ENCODE results near the gene SLC34A1.

Gene SLC34A1

DNA sequence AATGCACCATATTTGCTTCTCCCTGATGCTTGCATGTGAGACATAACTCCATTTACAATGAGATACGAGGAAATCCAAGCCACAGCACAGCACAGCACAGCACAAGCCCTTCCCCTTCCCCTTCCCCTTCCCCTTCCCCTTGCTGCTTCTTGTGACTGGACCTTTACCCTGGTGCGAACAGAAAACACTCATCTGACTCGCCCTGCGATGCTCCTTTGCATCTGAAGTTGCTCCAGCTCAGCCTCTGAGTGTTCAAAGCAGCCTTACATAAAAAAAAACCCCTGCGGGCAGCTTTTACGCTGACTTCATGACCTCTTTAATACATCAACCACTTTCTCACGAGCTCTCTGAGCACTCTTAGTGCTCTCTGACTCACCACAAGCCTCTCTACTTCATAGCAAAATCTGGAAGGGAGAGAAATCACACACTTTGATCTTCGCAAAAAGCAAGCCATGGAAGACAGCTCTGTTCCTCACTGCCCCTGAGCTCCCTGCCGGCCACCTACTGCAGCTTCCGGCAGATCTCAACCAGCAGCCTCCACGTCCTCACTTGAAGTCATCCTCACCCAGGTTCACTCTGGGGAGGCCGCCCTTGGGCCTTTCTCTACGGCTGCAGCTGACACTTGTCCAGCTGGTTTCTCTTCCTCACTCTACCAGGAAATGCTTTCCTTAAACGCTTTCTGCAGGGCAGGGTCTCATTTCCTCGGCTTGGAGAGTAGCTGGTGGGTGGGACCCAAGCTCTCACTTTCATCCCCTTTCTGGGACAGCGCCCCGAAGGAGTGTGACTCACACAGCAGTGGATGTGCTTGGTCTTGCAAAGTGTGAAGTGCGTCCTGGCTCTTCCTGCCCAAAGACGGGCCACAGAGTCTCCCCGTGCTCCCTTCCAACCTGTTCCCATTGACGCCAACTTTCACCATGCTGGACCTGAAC is 5.3 kb downstream of the SLC34A1 start:
- DNase-seq: no peak

DNA sequence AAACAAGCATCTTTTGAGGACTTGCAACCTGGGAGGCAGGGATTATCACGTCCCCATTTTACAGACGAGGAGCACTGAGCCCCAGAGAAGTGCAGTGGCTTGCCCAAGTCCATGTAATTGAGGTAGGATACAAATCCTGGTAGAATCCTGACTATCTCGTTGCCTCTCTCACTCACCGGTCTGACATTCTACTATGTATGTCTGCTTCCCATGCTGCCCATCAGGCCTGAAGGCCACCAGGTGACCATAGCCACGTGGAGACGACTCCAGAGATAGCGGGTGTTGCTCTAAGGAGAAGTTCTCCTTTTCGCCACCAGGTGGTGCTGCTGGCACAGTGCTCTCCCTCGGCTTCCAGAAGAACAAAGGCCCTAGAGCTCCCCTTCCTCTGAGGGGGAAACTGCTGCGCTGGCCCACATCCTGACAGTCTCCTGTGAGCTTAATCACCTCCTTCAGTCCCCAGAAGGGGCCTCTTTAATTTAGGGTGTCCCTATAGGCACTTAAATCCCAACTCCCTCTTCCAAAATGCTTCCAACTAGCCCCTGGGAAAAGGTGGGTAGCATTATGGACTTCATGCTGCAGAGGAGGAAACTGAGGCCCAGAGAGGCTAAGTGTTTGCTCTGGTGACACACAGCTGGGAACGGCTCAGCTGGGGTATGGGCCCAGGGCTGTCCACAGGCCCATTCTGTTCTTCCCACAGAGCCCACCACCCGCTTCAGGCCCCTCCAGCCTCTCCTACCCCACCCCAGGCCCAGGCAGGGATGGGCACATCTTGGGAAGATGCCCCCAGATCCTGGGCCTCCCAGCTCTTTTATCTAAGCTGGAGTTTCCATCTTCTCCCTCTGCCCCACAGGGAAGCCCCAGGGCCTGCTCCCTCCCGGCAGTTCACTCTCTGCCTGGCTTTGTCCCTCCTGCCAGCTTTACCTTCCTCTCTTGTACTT is 6.4 kb downstream of the SLC34A1 start:
- peak; percentile 92 for DNase-seq

DNA sequence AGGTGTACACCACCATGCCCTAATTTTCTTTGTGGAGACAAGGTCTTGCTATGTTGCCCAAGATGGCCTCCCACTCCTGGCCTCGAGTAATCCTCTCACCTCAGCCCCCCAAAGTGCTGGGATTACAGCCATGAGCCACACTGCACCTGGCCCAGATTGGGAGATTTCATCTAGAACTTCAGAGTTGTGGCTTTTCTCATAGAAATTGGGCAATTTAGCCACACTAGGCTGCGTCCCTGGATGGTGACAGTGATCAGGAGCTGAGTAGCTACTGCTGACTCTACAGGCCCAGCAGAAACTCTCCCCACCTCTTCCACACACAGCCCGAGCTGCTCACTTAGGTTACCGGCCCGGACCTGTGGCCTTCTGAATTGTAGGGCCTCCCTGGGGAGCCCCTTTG is 8.5 kb downstream of the SLC34A1 start:
- peak; percentile 50 for DNase-seq

DNA sequence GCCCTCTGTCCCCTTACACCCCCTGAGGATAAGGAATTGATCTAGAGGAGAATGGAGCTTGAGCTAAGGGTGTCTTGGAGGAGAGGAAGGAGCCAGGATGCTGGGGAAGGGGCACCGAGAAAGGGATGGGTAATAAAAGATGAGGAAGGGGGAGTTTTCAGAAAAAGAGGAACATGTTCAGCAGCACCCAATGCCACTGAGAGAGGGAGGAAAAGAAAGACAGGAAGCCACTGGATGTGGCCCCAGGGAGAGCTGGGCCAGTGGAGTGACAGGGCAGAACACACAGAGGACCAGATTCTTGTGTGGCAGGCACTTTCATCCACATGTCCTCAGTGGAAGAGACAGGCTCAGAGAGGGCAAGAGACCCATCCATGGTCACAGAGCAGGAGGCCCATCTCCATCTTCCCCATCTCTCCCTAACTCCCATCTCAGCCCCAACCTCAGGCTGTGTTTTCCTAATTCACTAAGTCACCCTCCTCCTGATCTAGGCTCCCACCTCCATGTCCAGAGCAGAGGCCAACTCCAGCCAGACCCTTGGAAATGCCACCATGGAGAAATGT is 9.1 kb downstream of the SLC34A1 start:
- DNase-seq: peak; percentile 47

DNA sequence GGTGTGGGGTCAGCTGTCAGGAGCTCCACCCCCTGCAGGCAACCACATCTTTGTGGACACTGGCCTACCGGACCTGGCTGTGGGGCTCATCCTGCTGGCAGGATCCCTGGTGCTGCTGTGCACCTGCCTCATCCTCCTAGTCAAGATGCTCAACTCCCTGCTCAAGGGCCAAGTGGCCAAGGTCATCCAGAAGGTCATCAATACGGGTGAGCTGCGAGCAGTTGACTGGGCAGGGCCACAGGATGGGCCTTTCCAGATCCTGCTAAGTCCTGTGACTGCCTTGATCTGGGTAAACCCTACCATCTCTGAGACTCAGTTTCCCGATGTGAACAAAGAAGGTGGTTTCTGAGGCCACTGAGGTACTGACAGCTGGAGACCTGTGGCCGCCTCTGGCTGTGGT is 9.8 kb downstream of the SLC34A1 start:
- no peak for DNase-seq

GRCh38 chr5:177396078-177396477 is 11.8 kb downstream of the SLC34A1 start:
- DNase-seq: no peak

DNA sequence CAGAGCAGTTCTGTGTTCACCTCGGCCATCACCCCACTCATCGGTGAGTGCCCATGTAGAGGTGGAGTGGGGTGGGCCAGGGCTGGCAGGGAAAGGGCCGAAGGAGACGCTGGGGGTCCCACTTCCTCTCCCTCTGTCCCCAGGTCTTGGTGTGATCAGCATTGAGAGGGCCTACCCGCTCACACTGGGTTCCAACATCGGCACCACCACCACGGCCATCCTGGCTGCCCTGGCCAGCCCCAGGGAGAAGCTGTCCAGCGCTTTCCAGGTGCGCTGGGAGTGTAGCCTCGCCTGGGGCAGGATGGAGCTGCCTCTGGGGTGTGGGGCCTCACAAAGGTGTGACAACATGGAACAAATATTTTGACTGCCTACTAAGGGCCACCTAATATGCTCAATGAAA is 12.6 kb downstream of the SLC34A1 start:
- DNase-seq: no peak

DNA sequence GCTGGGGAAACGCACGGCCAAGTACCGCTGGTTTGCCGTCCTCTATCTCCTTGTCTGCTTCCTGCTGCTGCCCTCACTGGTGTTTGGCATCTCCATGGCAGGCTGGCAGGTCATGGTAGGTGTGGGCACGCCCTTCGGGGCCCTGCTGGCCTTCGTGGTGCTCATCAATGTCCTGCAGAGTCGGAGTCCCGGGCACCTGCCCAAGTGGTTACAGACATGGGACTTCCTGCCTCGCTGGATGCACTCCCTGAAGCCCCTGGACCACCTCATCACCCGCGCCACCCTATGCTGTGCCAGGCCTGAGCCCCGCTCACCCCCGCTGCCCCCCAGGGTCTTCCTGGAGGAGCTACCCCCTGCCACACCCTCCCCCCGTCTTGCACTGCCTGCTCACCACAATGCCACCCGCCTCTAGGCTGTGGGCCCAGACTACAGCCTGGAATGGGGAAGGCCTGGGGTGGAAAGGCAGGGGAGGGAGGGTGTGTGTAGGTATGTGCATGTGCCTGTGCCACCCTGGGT is 13.7 kb downstream of the SLC34A1 start:
- no peak for DNase-seq

DNA sequence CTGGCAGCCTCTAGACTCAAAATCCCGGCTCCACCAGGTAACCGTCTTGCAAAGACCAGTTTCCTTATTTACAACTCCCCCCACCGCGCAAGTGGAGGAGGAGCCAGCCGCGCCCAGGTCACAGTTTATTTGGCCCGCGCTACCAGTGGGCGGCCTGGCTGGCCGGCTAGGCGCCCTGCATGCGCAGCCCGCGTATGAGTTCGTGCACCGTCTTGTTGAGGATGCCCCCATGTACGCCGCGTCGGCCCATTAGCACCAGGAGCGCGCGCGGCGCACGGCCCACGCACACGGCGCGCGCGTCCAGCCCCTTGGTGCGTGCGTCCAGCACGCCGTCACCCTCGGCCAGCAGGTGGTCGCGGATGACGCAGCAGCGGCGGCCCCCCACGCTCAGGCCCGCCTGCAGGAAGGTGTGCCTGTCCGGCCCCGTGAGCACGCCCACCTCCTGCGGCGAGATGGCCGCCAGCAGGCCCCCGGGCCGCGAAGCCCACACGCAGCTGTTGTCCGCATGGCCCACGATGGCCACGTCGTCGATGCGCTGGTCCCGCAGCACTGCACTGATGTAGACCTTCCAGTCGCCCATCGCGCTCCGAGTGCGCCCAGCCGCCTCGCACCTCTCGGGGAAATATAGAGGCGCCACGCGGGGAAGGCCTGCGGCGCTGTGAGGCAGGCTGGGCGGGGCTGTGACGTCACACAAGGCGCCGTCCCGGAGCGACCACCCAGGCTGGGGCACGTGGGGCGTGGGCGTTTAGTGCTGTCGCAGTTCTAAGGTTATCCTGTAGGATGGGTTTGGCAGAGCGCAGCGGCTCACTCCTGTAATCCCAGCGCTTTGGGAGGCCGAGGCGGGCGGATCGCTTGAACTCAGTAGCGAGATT is 16.0 kb downstream of the SLC34A1 start, which contains the start of gene PFN3:
PFN3 (minus strand) TSS at position 665 of the 872 bp plus-strand sequence; CDS start at position 580, 85 bp downstream.
- DNase-seq: no peak

DNA sequence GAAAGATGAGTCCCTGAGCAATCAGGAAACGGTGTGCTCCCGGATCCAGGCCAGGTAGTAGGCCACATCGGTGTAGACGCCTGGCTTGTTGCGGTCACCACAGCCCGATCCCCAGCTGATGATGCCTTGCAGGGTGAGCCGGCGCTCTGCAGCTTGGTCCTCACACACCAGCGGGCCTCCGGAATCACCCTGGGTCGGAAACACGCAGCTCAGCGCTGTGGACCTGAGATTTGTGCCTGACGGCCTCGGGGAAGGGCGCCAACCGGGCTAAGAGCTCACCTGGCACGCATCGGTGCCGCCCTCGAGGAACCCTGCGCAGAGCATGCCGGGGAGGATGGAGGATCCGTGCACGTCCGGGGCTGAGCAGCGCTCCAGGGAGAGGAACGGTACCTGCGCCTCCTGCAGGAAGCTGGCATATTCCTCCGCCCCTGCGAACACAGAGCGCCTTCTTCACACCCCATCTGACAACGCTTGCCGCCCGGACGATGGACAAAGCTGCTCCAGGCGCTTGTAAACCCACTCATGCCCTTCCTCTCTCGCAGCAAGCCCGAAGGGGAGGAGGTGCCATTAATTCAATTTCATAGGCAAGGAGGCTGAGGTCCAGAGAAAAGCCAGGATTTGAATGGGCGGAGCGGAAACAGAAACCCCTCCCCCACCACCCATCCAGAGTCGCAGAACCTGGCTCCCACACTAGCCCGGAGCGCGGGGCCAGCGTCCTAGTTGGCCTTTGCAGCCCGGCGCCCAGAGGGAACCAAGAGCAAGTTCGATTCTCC is 18.2 kb downstream of the SLC34A1 start:
- DNase-seq: peak; percentile 72

DNA sequence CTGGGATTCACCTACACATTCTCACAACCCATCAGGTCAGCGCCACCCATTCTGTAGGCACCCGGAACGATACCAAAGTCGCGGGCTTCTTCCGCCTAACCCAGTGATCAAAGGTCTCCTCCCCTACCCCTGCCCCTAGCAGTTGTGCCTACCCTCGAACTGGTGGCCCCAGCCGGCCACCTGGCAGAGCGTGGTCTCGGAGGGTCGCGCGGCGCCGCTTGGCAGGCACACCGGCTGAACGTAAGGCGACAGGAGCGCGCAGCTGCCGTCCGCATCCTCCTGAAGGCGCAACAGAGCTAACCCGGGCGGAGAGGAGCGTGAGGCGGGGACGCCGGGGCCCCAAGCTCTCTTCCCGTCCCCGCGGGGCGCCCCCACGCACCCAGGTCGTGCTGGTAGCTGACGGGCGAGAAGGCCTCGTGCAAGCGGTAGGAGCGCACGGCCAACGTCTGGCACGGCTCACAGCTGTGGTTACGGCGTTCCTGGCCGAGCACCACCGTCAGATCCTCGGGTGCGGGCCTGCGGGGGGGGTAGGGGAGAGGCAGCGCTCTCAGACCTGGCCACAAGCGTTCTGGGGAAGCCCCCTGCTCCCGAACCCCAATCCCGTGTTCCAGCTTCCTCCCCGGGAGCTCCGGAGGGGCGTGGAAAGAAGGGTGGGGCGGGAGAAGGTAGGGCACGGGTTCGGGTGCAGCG is 19.0 kb downstream of the SLC34A1 start:
- DNase-seq: peak; percentile 47

DNA sequence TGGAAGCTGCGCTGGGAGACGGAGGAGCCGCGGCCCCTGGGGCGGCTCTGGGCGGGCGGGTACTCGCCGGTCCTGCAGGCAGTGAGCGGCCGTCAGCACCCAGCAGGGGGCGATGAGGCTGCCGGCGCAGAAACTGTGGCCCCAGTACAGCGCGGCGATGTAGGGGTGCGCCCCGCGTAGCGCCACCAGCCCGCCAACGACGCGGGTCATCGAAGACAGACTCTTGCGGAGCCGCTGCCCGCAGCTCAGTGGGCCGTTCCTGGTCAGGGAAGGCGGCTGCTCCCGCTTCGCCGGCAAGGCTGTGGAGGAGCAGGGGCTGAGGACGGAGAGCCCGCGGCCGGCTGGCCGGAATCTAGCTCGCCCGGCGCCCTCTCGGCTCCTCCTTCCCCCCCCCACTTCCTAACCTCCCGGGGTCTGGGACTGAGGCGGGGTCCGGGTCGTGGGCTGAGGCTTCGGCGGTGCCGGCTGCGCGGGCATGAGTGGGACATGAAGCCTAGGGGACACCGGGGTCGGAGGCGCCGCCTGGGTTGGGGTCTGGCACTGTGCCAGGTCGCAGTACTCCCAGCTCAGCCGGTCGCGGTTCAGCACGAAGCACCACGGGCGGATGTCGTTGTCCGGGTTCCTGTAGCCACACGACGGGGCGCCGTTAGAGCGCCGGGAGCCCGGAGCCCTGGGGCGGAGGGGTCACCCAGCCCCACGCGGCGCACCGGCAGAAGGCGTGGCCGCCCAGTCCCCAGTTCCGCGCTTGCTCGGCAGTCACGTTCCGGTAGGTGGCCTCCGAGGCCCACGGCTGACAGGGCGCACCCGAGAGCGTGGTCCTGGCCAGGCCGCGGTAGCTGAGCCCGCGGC is 19.8 kb downstream of the SLC34A1 start:
- DNase-seq: peak; percentile 95

- DNase-seq: no peak
These were observed 20.5 kb downstream of the SLC34A1 start for GRCh38 chr5:177404641-177405179.

GRCh38 chr5:177405312-177405711 is 21.1 kb downstream of the SLC34A1 start:
- no peak for DNase-seq

DNA sequence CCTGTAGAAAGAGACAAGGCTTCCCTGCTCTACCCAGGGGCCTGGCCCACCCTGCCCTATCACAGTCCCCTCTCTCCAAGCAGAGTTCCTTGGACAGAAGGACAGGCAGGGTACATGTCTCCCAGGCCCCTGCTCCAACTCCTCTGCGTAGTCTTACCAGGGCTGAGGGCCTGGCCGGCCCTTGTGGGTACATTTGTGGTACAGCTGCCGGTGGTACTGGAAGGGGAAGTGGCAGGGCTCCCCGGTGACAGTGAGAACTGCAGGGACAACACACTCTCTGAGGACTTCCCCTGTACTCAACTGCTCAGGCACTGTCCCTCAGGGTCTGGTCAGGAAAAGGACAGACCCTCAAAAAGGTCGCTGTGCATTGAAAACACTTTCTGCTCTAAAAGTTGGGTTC is 21.6 kb downstream of the SLC34A1 start:
- peak; percentile 89 for DNase-seq

DNA sequence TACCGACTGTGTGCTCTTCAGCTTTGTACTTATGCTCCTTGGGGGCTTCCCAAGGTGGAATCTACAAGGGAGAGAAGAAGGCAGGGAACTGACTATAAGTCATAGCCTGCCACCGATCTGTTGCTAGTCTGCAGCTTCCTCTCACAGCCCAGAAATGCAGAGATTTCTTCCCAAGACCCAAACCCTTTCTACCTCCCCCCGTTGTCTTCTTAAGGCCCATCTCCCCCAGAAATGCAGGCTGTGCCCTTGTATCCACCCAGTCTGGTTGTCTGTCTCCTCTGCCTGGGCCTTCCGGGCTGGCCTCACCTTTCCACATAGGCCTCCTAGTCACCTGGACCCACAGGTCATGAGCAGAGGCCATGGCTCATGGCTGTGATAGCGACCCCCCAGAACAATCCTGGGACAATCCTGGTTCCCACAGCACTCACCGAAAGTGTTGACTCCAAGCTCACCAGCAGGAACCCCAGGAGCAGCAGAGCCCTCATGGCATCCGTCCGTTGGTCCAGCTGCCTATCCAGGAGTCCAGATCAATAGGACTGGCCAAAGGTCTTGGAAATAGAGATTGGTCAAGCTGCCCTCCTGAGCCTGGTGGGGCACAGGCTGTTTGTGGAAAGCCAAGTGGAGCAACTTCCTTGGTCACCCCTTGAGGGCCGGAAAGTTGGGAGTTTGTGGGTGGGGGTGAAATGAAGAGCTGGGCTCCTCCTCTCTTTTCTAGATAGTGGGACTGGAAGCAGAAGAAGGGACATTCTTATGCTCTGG is 25.0 kb downstream of the SLC34A1 start, which contains the start of gene F12:
F12 (minus strand) TSS at position 522 of the 759 bp plus-strand sequence; CDS start at position 485, 37 bp downstream.
- DNase-seq: no peak

- peak; percentile 51 for DNase-seq
These were observed 26.3 kb downstream of the SLC34A1 start for GRCh38 chr5:177410575-177410974.

DNA sequence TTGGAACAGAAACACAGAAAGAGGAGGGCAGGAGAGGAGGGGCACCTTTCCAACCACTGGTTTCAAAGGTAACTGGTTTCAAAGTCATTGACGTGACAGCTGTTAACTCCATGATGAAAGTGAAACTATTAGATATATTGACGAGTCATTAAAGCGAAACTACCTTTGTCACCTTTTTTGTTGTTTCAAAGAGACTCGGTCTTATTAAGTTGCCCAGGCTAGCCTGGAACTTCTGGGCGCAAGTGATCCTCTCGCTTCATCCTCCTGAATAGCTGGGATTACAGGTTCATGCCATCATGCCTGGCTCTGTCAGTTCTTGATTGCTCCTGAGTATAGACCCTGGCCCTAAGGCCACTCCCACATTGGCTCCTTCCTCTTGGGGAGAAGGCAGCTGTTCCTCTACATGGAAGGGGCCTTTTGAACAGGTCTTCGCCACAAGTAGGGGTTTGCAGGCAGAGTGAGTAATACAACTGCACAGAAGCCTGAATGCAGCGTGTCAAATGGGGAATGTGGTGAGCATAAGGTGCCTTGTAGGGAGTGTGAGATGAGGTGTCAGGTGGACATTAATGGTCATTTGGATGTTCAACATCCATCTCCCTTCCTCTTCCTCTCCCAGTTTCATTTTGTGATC is 28.5 kb downstream of the SLC34A1 start:
- DNase-seq: no peak

Data from hematopoietic multipotent progenitor cell treated with erythropoietin and hydrocortisone succinate and interleukin-3 and kit ligand, for 4 days (in vitro differentiated cells).